Left ventricle myocardium superior (tissue), 1 donor: Measurements from ENCODE around the gene ITLN1. TPM values are rescaled to one million over a fixed set of nuclear protein-coding genes. Genes with fewer than 3 reads are reported as not detected.
A peak's percentile ranks its signal among the peaks of the same experiment; 100 is the strongest.

Experiments
- ATAC-seq: fragments of 200-7000 bp; cut with Tn5 transposase; one replicate; pipeline ENCODE4 v1.9.1; 2020; ENCODE audit warnings: mild to moderate bottlenecking, moderate library complexity
- DNase-seq: peaks from one replicate; pipeline ENCODE4 v3.0.0-alpha.2; 2020
- intact Hi-C: fragments of 100-400 bp; cut with micrococcal nuclease; formaldehyde crosslinking; loops from one replicate; pipeline ENCODE4 v1.11.0; 2022
- total RNA-seq: library from RNA; stranded (reverse); fragmentation: NEBNext Ultra II Directional; extraction: Animal tissue kit (Norgen Biotek cat#: 25700); gene quantifications from one replicate; pipeline ENCODE4 v1.2.1, GENCODE V29; 2021
- donor health status: DM: no; HTN: yes; CAD: no; lungs with severe emphysema.

ITLN1 gene
- total RNA-seq, 1 donor from 2014 or later, result 65.8 TPM

DNA sequence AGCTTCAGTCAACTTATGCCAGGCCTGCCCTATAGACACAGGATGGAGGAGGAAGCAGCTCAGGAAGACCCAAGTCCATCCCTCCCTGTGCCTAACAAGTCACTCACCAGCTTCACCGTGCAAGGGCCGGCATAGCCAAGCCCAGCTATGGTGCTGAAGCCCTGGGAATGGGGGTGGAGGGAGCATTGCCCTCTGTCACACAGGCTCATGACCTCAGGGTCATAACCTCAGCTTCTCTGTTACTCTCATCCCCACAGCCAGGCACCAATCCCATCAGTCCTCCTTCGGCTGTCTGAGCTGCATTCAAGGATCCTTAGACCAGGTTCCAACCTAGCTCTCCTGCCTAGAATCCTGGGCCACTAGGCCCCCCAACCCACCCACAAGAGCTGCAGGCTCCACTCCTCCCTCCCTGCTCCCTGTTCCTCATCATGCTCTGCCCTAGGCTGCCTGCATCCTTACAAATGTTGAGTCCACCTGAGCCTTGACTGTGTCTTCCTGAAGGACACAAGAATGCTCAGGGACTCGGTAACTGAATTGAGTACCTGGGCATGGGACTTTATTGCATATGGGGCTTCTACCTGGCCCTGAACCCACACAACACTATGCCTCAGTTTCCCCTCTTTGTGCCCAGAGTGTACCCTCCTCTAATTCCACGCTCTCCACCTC lies 24.0 kb downstream of the ITLN1 start:
- no peak for DNase-seq
- no peak for ATAC-seq
- intact Hi-C loops, result no loop called here

DNA sequence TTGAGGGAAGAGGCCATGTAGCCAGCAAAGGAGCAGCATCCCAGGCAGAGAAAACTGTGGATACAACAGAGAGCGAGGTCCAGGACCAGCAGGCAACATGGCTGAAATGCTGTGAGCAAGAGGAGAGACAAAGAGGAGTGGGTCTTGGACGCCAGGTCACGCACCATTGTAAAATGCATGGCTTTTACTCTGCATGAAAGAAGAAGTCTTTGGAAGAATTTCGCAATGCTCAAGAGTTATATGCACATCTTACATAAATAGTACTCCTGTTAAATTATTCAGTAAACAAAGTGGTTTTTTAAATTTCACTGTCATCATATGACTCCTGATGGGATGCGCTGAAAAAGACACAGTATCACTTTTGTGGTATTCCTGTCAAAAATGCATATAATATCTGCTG lies 25.8 kb downstream of the ITLN1 start:
- DNase-seq, result no peak
- ATAC-seq, result no peak
- intact Hi-C loops, result no loop called here

DNA sequence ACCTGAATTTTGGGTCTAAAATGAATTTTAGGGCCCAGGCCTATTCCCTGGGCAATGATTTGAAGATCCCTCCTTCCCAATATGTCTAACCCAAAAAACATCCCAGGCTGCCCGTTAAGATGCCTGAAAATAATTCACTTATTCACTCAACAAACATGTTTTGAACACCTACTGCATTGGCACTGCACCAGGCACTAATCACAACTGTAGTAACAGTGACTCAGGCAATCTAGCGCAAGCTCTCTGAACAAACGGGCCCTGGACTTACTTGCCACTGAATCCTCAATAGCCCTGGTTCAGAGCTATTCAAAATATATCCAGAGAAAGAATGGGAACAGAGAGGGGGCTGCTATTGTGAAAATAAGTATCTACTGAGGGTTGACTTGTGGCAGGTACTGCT lies 26.5 kb downstream of the ITLN1 start:
- intact Hi-C loops, result no loop called here
- ATAC-seq (no peak), DNase-seq (no peak)

DNA sequence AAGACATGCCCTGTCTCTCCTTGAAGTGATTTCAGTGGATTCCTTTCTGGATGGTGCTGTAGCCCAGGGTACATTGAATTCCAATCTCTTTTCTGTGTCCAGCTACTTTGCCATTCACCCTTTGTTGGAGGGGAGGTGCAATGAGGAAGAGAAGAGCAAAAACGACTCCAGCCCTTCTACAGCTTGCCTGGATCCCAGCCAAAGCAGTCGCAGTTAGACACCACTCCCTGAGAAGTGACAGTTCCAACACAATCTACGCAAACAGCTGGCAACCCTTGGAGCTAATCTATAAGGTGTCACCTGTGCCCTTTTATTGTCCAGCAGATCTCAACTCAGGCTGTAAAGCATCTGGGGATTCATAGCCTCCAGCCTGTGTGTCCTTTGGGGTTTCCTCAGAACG lies 26.9 kb downstream of the ITLN1 start:
- no peak for DNase-seq
- intact Hi-C loops, result no loop called here
- ATAC-seq, result no peak

DNA sequence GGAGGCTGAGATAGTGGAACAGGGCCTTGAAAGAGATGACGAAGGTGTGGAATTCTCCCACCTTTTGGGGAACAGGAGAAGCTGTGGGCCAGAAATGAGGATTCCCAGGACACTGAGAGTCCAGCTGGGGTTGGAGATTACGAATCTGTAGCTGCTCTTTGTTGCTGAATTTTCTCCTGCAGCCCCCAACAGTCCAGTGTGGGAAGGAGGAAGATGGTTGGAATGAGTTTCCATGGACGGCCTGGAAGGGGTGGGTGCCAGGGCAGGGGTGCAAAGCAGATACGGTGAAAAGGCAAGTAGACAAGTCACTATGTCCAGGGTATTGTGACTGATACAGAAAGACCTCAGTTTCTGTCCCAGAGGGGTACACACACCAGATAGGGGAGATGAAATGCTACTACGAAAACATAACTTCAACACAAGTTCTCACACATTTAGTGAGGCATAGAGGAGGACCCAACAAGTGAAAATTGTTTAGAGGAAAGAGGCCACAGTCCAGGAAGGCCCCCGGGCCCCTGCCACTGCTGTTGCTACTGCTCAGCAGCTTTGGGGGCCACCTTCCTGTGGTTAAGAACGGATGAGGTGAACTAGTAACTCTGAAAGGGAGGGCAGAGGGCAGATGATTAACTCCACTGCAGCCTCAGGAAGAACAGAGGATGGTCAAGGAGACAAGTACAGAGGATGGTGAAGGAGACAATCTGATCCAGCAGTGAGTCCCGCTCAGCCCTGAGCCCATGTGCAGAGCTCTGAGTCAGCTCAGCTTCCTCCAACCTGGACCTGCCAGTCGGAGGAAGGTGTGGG lies 29.6 kb downstream of the ITLN1 start:
- intact Hi-C loops, result no loop called here
- no peak for DNase-seq
- ATAC-seq, result no peak

DNA sequence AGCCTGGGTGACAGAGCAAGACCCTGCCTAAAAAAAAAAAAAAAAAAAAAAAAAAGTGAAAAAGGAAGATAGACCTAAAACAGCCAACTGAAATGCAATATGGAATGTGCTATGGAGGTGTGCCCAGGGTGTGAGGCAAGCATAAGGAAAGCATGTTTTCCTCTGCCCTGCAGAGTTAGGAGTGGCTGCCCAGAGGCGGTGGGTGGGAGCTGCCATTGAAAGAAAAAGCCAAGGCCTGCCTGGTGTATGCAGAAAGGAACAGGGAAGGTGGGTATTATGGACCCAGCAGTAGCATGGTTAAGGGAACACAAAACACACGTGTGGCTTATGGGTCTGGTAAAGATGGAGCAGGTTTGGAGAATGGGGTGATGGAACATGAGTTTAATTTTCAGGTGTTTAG lies 31.2 kb downstream of the ITLN1 start:
- no peak for ATAC-seq
- no peak for DNase-seq
- intact Hi-C loops, result no loop called here

DNA sequence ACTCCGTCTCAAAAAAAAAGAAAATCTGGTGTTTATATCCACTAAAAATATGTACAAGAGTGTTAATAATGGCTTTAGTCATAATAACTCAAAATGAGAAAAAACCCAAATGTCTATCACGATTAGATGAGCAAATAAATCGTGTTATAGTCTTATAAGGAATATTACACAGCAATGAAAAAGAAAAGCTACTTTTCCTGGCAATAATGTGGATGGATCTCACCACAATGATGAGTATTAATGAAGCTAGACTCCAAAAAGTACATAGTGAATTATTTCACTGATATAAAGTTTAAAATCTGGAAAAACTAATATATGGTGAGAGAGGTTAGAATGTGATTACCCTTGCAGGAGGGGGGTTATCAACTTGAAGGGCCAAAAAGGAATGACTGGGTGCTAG lies 32.0 kb downstream of the ITLN1 start:
- intact Hi-C loops, result no loop called here
- no peak for DNase-seq
- no peak for ATAC-seq

DNA sequence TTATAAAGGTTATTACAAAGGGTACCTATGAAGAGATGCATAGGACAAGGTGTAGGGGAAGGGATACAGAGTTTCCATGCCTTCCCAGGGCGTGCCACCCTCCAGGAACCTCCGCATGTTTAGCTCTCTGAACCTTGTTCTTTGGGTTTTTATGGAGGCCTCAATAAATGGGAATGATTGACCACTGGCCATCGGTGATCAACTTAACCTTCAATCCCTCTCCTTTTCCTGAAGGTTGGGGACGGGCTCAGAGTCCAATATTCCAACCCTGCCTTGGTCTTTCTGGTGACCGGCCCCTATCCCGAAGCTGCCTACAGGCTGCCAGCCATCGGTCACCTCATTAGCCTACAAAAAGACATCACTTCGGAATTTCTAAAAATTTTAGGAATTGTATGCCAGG lies 34.0 kb downstream of the ITLN1 start:
- ATAC-seq, result no peak
- intact Hi-C loops, result no loop called here
- DNase-seq, result no peak

DNA sequence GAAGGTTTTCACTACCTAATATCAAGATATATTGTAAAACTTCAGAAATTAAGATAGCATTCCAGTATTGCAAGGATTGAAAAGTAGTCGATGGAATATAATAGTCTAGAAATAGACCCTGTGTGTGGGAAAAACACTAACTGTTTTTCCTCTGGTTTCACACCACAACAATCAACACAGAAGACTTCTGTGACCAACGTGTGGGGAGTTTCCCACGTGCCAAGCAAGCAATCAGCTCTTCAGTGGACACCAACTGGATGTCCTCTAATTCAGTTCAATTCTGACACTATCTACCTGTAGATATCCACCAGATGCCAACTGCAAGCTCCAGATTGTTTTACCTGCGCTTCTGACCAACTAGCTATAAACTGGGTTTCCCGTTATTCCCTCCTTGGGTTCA lies 34.4 kb downstream of the ITLN1 start:
- DNase-seq (no peak), ATAC-seq (no peak)
- intact Hi-C loops, result no loop called here

DNA sequence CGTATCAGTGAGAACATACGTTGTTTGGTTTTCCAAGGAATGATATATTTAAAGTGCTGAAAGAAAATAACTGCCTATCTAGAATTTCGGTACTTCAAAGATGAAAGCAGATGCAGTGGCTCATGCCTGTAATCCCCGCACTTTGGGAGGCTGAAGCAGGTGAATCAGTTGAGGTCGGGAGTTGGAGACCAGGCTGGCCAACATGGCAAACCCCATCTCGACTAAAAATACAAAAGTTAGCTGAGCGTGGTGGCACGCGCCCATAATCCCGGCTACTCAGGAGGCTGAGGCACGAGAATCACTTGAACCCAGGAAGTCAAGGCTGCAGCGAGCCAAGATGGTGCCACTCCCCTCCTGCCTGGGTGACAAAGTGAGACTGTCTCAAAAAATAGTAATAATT lies 38.7 kb downstream of the ITLN1 start:
- no peak for ATAC-seq
- DNase-seq, result no peak
- intact Hi-C loops, result no loop called here

DNA sequence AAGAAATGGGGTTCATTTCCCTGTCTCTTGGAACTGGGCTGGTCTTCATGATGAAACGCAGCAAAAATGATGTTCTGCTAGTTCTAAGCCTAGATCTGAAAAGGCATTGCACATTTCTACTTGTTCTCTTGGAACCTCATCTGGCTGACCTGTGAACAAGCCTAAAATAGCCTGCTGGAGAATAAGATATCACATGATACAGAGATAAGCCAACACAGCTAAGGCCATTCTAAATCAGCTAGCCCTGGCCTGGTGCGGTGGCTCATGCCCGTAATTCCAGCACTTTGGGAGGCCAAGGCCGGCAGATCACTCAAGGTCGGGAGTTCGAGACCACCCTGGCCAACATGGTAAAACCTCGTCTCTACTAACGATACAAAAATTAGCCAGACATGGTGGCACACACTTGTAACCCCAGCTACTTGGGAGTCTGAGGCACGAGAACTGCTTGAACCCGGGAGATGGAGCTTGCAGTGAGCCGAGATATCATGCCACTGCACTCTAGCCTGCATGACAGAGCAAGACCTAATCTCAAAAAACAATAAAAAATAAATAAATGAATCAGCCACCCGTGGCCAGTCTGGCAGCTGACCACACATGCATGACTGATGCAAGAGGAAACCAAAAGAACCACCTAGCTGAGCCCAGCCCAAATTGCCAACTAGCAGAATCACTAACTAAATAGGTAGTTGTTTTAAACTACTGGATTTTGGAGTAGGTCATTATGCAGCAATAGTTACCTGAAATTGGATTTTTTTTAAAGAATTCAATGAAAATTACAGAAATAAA lies 40.3 kb downstream of the ITLN1 start:
- intact Hi-C loops, result no loop called here
- ATAC-seq, result no peak
- DNase-seq, result no peak

DNA sequence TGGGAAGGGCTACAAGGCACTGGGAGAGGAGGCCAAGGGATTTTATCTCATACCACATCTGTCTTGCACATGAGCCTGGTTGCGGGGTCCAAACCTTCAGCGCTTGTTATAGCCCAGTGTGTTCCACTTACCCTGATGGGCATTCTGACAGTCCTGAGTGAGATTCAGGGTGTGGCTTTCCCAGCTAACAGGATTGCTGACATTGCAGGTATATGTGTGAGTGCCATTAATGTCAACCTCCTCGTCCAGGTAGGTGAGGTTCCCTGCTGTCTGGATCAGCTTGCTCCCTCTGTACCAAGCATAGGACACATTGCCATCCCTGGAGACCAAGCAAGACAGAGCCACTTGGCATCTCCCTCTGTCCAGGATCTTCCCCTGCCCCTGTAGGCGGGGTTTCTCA lies 43.9 kb downstream of the ITLN1 start:
- DNase-seq (no peak), ATAC-seq (no peak)
- intact Hi-C loops, result no loop called here

DNA sequence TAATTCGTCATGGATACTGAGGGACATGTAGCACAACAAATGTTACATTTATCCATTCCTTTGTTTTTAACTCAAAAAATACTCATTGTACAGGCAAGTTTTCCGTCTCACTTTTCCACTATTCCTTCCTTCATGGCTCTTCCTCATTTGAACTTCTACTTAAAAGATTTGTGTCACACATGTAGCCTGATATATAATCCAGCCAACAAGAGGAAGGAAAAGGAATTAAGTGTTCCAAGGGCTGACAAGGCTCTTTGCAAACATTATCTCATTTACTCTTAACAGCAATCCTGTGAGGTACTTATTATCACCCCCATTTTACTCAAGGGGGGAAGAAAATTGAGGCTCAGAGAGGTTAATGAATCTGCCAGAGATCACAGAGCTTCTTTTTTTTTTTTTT lies 45.2 kb downstream of the ITLN1 start:
- intact Hi-C loops, result loop anchor here (10.0 kb wide), 1 partner anchor 115 kb away; the partner anchor contains the start of gene ITLN2
- ATAC-seq, result no peak

DNA sequence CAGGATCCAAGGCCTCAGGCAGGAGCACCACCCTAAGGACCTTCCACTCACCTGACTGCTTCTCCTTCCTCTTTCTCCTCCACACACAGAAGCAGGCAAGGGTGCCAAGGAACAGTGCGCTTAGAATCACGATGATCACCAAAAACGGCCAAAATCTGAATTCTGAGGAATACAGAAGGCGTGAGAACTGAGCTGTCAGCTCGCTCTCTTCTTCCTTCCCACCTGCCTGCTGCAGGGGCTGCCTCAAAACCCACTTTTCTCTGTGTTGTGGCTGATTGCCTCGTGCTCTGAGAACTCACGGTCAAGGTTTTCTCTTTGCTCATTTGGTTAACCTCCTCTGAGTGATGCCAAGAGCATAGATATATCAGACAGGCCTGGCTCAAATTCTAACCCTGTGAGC lies 46.1 kb downstream of the ITLN1 start:
- no peak for ATAC-seq
- intact Hi-C loops, result loop anchor here (10.0 kb wide), 1 partner anchor 116 kb away; the partner anchor contains the start of gene ITLN2

More for the DNA sequence above, 45.2 kb downstream of the ITLN1 start:
- no peak for DNase-seq

DNA sequence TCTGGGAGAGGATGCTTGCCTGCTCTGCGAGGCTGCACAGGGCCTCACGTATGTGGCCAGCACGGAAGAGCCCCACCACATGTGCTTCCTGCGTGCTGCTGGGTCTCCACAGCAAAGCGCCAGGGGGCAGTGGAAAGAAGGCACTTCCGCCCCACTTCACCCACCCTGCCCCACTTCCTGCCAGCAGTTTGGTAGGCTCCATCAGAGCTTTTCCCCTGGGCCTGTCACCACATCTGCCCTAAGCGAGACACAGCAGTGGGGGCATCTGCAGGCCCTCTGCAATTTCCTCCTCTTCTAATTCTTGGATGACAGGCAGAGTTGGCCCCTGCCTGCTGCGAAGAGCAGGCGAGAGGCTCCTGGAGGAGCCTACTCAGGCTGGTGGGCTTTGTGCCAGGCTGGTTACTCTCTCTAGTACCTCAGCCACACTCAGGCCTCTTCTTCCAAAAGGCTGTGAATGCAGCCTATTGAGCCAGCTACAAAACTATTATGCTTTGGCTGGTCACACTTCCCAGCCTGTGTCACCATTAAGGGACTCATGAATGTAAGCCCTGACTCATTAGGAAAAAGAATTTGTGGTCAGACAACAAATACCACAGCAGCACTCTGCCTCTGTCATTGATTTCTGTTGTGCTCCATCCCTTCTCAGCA lies 47.3 kb downstream of the ITLN1 start:
- intact Hi-C loops, result loop anchor here (10.0 kb wide), 1 partner anchor 117 kb away; the partner anchor contains the start of gene ITLN2
- ATAC-seq (peak; percentile 61), DNase-seq (peak; percentile 46)

More for the DNA sequence above, 46.1 kb downstream of the ITLN1 start:
- no peak for DNase-seq

DNA sequence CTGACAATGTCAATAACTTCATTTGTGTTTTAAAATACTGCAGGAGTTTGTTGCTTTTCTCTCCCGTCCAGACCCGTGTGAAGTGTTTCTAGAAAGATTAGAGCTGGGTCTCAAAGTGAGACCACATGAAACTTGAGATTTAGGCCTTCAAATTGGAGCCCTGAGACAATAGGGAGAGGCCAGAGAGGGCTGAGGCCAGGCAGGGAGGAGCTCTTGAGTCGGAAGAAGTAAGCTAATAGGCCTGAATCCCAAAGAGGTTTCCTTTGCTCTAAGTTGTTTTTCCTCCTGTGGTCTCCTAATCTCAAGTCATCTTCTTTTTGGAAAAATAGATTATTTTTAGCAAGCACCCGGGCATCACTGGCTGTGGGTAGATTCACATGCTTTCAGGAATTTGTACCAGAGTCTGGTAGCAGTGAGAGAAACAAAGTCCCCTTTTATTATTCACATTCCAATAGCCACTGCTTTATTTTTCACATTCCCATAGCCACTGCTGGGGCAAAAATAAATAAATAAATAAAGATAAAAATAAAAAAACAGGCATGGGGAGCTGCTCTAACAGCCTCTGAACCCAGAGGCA lies 47.9 kb downstream of the ITLN1 start:
- DNase-seq (no peak), ATAC-seq (no peak)
- intact Hi-C loops, result loop anchor here (10.0 kb wide), 1 partner anchor 118 kb away; the partner anchor contains the start of gene ITLN2

DNA sequence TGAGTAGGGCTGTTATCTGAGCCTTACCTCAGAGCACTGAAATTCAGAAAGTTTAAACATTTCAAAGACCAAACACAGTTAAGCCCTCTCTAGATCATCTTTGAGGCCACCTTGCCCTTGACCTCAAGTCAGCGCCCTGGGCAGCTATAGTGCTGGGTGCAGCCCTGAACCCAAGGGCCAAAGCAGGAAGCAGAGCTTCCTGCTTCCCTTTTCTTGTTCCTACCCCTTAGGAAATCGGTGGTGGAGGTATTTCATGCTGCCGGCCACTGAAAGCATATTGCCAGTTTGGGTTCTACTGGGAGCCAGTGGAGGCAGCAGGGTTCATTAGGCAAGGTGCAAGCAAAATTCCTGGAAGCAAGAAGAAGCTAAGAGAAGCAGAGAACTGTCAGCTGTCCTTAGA lies 48.4 kb downstream of the ITLN1 start:
- intact Hi-C loops, result loop anchor here (10.0 kb wide), 1 partner anchor 118 kb away; the partner anchor contains the start of gene ITLN2
- DNase-seq (no peak), ATAC-seq (no peak)

DNA sequence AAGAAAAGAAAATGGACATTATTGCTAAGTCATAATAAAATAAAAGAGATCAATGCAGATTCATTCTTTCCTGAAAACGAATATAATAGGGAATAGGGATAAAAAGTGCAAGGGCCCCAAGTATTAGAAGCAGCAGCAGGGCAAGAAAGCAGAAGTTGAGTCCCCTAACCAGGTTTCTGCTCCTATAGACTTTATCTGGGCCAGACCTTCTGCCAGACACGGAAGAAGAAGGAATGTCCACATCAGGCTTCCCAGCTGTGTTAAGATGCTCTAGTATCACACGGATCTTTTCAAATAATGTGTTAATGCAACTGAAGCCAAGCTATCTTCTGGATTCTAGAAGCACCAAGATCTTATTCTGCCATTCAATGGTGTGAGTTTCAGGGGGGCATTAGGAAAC lies 49.2 kb downstream of the ITLN1 start:
- intact Hi-C loops, result loop anchor here (10.0 kb wide), 1 partner anchor 119 kb away; the partner anchor contains the start of gene ITLN2
- DNase-seq, result no peak
- ATAC-seq, result no peak
